NOMO-1 (cell line): ENCODE results near the gene NR0B1.

Experiments used
- DNase-seq, 2 experiments: peaks; one replicate each; lab custom pipeline; 2025; ENCODE audit not compliant: unreplicated experiment in 2 of 2; lab: John Stamatoyannopoulos, UW

NR0B1 gene

GRCh38 chrX:30275498-30275897 lies 33.7 kb downstream of the NR0B1 start:
- DNase-seq = peak in 1 of 2 experiments; percentile 1

- DNase-seq = no peak
Measured at GRCh38 chrX:30270639-30271038, 38.6 kb downstream of the NR0B1 start.

- no peak for DNase-seq
Measured at GRCh38 chrX:30262763-30263162, 46.4 kb downstream of the NR0B1 start.

- no peak for DNase-seq
Measured at GRCh38 chrX:30261012-30261411, 48.2 kb downstream of the NR0B1 start.

GRCh38 chrX:30259927-30260326 lies 49.3 kb downstream of the NR0B1 start:
- no peak for DNase-seq
